ENCODE results near the gene ANO2.

DNA sequence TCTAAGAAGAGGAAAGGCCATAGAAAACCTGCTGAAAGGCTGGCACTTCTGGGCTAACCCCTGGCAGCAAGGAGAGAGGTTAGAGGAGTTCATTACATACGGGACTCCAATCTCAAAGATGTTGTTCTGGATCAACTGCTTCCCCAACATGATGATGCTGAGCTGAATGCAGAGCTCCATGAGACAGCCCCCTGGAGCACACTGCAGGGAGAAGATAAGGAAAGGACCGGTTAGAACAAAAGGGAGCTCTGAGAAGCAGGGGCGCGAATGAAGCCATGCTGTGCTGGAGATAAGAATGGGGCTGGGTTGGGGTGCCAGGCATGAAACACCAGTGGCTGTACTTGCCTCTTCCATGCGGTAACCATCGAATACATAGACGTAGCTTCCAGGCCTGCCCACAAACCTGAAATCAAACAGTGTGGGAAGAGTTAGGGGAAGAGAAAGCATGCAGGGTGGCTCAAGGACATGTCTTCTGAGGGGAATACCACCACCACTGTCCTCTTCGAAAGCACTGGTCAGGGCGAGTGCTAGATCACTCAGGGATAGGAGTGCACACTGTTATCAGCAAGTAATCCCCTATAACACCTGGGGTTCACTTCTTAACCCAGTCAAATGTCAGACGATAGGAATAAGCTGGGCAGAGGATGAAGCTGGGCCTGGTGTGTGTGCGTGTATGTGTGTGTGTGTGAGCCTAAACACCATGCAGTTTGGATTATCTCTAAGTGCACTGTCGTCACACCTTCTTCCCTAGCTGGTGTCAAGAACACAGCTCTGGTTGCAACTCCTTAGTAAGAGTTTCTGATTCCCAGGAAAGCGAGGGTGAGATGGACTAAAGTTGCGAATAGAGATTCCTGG, 332.3 kb downstream of the ANO2 start:
- TF ChIP-seq, protein P1, sequence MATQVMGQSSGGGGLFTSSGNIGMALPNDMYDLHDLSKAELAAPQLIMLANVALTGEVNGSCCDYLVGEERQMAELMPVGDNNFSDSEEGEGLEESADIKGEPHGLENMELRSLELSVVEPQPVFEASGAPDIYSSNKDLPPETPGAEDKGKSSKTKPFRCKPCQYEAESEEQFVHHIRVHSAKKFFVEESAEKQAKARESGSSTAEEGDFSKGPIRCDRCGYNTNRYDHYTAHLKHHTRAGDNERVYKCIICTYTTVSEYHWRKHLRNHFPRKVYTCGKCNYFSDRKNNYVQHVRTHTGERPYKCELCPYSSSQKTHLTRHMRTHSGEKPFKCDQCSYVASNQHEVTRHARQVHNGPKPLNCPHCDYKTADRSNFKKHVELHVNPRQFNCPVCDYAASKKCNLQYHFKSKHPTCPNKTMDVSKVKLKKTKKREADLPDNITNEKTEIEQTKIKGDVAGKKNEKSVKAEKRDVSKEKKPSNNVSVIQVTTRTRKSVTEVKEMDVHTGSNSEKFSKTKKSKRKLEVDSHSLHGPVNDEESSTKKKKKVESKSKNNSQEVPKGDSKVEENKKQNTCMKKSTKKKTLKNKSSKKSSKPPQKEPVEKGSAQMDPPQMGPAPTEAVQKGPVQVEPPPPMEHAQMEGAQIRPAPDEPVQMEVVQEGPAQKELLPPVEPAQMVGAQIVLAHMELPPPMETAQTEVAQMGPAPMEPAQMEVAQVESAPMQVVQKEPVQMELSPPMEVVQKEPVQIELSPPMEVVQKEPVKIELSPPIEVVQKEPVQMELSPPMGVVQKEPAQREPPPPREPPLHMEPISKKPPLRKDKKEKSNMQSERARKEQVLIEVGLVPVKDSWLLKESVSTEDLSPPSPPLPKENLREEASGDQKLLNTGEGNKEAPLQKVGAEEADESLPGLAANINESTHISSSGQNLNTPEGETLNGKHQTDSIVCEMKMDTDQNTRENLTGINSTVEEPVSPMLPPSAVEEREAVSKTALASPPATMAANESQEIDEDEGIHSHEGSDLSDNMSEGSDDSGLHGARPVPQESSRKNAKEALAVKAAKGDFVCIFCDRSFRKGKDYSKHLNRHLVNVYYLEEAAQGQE (IDR thresholded peaks at IDR 0.05; ENCODE audit: unreplicated experiment), result no peak
- no peak for TF ChIP-seq CREB1 (CRISPR knock-in tag; IDR thresholded peaks at IDR 0.05; ENCODE audit: low read depth)
- no peak for TF ChIP-seq JUNB (IDR thresholded peaks at IDR 0.05; ENCODE audit: unreplicated experiment)
- TF ChIP-seq POLR2AphosphoS5 (IDR thresholded peaks at IDR 0.05; ENCODE audit: low read depth), result no peak
- no peak for TF ChIP-seq EZH2phosphoT487 (IDR thresholded peaks at IDR 0.05; ENCODE audit: unreplicated experiment)
- TF ChIP-seq, protein P2, sequence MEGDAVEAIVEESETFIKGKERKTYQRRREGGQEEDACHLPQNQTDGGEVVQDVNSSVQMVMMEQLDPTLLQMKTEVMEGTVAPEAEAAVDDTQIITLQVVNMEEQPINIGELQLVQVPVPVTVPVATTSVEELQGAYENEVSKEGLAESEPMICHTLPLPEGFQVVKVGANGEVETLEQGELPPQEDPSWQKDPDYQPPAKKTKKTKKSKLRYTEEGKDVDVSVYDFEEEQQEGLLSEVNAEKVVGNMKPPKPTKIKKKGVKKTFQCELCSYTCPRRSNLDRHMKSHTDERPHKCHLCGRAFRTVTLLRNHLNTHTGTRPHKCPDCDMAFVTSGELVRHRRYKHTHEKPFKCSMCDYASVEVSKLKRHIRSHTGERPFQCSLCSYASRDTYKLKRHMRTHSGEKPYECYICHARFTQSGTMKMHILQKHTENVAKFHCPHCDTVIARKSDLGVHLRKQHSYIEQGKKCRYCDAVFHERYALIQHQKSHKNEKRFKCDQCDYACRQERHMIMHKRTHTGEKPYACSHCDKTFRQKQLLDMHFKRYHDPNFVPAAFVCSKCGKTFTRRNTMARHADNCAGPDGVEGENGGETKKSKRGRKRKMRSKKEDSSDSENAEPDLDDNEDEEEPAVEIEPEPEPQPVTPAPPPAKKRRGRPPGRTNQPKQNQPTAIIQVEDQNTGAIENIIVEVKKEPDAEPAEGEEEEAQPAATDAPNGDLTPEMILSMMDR (conservative IDR thresholded peaks at IDR 0.05; ENCODE audit: low read depth in 2 of 2), result no peak
- TF ChIP-seq EZH2 (IDR thresholded peaks at IDR 0.05; ENCODE audit: low read depth, unreplicated experiment), result no peak
- no peak for TF ChIP-seq ZNF331 (CRISPR knock-in tag; IDR thresholded peaks at IDR 0.05; ENCODE audit: low read depth)
- no peak for TF ChIP-seq ZNF114 (CRISPR knock-in tag; IDR thresholded peaks at IDR 0.05)
- no peak for TF ChIP-seq STAT1 (IDR thresholded peaks at IDR 0.05; ENCODE audit: unreplicated experiment)
- TF ChIP-seq, protein P3, sequence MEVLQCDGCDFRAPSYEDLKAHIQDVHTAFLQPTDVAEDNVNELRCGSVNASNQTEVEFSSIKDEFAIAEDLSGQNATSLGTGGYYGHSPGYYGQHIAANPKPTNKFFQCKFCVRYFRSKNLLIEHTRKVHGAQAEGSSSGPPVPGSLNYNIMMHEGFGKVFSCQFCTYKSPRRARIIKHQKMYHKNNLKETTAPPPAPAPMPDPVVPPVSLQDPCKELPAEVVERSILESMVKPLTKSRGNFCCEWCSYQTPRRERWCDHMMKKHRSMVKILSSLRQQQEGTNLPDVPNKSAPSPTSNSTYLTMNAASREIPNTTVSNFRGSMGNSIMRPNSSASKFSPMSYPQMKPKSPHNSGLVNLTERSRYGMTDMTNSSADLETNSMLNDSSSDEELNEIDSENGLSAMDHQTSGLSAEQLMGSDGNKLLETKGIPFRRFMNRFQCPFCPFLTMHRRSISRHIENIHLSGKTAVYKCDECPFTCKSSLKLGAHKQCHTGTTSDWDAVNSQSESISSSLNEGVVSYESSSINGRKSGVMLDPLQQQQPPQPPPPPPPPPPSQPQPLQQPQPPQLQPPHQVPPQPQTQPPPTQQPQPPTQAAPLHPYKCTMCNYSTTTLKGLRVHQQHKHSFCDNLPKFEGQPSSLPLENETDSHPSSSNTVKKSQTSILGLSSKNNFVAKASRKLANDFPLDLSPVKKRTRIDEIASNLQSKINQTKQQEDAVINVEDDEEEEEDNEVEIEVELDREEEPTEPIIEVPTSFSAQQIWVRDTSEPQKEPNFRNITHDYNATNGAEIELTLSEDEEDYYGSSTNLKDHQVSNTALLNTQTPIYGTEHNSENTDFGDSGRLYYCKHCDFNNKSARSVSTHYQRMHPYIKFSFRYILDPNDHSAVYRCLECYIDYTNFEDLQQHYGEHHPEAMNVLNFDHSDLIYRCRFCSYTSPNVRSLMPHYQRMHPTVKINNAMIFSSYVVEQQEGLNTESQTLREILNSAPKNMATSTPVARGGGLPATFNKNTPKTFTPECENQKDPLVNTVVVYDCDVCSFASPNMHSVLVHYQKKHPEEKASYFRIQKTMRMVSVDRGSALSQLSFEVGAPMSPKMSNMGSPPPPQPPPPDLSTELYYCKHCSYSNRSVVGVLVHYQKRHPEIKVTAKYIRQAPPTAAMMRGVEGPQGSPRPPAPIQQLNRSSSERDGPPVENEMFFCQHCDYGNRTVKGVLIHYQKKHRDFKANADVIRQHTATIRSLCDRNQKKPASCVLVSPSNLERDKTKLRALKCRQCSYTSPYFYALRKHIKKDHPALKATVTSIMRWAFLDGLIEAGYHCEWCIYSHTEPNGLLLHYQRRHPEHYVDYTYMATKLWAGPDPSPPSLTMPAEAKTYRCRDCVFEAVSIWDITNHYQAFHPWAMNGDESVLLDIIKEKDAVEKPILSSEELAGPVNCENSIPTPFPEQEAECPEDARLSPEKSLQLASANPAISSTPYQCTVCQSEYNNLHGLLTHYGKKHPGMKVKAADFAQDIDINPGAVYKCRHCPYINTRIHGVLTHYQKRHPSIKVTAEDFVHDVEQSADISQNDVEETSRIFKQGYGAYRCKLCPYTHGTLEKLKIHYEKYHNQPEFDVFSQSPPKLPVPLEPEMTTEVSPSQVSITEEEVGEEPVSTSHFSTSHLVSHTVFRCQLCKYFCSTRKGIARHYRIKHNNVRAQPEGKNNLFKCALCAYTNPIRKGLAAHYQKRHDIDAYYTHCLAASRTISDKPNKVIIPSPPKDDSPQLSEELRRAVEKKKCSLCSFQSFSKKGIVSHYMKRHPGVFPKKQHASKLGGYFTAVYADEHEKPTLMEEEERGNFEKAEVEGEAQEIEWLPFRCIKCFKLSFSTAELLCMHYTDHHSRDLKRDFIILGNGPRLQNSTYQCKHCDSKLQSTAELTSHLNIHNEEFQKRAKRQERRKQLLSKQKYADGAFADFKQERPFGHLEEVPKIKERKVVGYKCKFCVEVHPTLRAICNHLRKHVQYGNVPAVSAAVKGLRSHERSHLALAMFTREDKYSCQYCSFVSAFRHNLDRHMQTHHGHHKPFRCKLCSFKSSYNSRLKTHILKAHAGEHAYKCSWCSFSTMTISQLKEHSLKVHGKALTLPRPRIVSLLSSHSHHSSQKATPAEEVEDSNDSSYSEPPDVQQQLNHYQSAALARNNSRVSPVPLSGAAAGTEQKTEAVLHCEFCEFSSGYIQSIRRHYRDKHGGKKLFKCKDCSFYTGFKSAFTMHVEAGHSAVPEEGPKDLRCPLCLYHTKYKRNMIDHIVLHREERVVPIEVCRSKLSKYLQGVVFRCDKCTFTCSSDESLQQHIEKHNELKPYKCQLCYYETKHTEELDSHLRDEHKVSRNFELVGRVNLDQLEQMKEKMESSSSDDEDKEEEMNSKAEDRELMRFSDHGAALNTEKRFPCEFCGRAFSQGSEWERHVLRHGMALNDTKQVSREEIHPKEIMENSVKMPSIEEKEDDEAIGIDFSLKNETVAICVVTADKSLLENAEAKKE (CRISPR knock-in tag; IDR thresholded peaks at IDR 0.05), result no peak
- TF ChIP-seq, protein P4, sequence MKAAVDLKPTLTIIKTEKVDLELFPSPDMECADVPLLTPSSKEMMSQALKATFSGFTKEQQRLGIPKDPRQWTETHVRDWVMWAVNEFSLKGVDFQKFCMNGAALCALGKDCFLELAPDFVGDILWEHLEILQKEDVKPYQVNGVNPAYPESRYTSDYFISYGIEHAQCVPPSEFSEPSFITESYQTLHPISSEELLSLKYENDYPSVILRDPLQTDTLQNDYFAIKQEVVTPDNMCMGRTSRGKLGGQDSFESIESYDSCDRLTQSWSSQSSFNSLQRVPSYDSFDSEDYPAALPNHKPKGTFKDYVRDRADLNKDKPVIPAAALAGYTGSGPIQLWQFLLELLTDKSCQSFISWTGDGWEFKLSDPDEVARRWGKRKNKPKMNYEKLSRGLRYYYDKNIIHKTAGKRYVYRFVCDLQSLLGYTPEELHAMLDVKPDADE (IDR thresholded peaks at IDR 0.05), result no peak

Data from GM23338 (cell line).